NCI-H2107 treated with DMSO at 0.1 percent for 48 hours (cell line): Measurements from ENCODE around the gene NNMT.

Experiments
- DNase-seq: peaks from one replicate; lab custom pipeline; 2025; ENCODE audit not compliant: unreplicated experiment; lab: John Stamatoyannopoulos, UW

NNMT gene

DNA sequence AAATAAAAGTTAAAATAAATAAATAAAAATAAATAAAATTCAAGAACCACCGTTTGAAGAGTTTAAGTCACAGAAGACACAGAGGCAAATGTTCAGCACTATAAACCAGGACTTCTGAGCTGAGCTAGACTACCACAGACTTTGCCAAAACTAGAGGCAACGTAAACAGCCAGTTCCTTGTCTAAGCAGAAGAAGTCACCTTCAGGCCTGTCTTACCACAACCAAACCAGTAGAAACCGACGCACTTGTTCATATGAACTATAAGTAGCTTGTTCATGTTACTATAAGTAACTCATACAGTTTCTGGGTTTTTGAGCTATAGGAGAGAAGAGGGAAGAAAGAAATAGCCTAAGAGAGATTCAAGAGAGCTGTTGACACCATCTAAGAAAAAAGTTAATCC, 48.3 kb downstream of the NNMT start:
- DNase-seq, result no peak

DNA sequence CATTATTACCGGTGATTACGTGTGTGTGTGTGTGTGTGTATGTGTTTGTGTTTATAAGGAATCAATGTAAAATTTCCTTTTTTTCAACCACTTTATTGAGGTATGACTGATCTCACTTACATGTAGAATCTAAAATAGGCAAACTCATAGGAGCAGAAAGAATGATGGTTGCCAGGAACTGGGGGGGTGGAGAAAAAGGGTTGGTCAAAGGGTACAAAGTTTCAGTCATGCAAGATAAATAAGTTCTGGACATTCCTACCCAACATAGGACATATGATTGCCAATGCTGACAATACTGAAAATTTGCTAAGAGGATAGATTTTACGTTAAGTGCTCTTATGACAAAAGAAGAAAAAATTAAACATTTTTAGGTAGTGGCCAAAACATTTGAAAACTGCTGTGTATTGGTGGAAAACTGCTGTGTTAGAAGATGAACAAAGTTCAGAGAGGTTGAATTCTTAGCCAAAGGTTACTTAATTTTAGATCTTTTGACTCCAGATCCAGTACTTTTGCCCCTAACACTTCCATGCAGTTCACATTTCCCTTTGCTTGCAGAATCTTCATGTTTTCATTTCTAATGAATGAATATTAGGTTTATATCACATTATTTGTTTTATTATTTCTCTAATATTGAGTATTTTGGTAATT, 49.5 kb downstream of the NNMT start:
- no peak for DNase-seq

DNA sequence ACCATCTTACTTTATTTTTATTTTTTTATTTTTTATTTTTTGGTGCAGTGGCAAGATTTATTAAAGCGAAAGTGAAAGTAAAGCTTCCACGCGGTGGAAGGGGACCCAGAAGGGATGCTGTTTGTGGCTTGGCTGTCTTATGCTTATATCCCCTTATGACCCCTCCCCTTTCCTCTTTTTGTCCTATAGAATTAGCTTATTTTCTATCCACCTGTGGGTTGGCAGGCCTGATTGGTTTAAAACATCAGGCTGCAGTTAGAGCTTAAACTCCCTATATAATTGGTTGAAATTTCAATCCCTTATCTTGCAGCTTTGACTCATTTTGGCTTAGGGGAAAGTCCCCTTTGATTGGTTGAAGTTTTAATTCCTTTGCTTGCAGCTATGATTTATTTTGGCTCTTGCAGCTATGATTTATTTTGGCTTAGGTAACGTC, 50.5 kb downstream of the NNMT start:
- no peak for DNase-seq

DNA sequence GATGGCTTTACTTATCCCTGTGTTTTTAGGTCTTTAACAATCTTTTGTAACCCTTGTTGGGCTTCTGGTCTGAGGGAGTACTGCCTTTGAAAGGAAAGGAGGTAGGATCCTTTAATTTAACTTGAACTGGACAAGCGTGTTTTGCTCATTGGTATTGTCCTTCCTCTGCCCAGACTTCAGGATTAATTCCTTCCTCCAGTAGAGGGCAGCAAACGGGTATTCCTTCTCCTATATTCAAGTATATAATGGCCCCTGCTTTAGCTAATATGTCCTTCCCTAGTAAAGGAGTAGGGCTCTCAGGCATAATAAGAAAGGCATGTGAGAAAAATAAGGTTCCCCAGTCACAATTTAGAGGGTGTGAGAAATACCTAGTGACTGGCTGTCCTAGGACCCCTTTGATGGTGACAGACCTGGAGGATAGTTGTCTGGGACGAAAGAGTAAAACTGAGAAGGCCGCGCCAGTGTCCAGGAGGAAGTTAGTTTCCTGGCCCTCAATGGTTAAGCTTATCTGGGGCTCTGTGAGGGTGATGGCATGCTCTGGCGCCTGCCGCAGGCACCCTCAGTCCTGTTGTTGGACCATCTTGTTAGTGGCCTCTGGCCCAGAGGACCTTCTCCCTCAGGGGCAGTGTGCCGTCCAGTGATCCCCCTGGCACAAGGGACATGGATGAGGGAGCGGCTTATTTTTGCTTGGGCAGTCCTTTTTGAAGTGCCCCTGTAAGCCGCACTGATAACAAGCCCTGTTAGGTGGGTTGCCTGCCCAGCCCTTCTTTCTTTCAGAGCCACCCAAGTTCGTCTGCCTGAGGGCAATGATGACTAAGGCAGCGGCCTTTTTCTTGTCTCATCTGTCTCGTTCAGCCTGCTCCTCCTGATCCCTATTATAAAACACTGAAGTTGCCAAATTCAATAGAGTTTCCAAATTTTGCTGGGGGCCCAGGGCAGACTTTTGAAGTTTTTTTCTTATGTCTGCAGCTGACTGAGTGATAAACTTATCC, 52.3 kb downstream of the NNMT start:
- peak; percentile 10 for DNase-seq

DNA sequence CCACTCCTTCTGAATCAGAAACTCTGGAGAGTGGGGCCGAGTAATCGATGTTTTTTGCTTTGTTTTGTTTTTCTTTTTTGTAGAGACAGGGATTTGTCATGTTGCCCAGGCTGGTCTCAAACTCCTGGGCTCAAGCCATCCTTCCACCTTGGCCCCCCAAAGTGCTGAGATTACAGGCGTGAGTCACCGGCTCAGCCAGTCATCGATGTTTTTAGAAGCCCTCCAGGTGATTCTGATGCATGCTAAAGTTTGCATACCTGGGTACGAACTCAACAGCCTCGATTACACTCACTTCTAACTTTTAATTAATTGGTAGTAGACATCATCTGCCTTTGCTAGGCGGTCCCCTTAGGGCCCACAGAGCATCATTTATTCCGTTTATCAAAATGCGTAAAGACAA, 53.8 kb downstream of the NNMT start:
- no peak for DNase-seq

DNA sequence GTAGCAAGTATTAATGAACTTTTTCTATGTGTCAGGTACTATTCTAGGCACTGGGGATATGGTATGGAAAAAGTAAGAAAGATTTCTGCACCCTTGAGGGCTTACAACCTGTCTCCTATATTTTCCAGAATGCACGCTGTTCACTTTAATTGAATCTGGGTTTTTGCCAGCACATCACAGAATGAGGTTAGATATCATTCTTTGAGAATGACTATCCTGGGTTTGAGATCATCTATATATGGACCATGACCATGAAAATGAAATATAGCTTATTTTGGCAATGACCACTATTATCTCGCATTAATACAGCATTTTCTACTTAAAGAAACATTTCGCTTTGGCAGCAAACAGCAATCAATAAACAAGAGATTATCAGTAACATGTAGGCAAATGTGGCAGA, 57.2 kb downstream of the NNMT start:
- DNase-seq, result no peak

DNA sequence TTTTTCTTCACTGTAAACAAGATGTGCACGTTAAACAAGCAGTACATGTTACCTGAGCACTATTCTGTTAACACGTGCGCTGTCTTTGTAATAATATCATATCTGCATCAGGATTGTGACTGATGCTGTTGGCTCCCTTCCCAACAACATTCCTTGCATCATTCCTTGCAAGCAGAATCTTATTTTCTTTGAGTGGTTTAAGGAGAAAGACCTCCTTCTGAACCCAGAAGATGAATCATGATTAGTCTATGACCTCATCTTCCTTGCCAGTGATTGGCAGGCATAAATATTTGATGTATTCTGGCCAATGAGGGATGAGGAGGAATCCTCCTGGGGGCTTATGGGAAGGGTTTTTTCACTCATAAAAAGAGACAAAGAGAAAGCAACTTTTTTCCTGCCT, 57.9 kb downstream of the NNMT start:
- no peak for DNase-seq

DNA sequence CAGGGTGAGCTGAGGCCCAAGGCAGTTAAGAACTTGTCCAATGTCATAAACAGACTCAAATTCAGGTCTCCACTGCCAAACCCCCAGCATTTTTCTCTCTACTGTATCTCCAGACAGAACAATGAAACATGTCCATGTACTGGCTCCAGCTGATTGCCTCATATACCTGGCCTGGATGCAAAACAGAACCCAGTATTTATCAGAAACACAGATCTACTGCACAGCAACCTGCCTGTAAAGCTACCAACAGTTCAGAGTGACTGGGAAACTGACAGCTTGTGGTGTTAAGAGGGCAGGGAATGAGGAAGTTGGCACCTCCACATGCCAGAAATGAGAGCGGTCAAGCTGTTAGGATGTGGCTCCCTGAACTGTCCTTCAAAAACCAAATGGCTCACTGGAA, 62.5 kb downstream of the NNMT start:
- no peak for DNase-seq

DNA sequence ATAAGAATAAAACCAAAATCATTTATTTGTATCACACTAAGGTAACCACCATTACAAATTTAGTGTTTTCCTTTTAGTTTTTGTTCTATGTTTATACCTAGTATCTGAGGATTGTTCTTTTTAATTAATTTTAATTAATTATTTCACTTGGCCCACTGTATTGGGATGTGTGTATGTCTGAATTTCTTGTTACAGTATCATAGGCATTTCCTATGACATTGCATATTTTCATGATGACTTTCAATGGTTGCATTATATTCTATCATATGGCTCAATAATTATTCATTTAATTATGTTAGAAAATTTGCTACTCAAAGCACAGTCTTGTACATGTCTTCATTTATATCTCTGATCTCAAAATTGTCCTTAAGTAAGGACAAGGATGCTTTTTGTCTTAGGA, 63.1 kb downstream of the NNMT start:
- DNase-seq, result no peak

DNA sequence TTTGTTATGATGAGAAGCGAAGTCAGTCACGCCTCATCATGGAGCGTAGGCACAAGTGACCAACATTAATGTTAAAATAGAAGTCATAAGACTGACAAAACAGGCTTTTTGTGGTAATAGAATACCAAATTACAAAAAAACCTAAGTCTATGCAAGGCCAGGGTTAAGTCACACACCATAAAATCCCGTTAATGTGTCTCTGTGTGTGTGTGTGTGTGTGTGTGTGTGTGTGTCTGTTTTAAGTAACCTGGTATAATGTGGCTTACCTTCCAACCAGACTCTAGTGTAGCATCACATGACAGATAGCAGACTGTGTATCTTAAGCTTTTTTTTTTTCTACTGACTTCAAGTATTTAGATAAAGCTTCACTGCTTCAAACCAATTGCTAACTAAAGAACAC, 66.1 kb downstream of the NNMT start:
- no peak for DNase-seq

DNA sequence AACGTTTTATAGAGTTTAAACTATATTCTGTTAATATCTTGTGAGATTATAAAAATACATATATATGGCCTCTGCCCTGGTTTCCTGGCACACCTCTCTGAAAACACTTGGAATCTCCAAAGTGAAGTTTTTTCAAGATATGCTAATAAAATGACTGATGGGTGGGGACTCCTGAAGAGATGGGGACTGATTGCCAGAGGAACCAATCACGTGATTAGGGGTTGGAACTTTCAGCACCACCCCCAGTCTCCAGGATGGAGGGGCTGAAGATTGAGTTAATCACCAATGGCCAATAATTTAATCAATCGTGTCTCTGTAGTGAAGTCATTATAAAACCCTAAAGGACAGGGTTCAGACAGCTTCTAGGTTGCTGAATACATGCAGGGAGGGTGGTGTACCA, 66.8 kb downstream of the NNMT start:
- DNase-seq, result no peak
